ENCODE data around the gene KANSL2. TPM values are rescaled to one million over a fixed set of nuclear protein-coding genes. Genes with fewer than 3 reads are reported as not detected.

The KANSL2 gene
- total and polyA plus RNA-seq, 2 of the 13 experiments (the other 11 are each of a cell fraction or from before 2014, with no cell fraction given) = 24.1 to 41.3 TPM

DNA sequence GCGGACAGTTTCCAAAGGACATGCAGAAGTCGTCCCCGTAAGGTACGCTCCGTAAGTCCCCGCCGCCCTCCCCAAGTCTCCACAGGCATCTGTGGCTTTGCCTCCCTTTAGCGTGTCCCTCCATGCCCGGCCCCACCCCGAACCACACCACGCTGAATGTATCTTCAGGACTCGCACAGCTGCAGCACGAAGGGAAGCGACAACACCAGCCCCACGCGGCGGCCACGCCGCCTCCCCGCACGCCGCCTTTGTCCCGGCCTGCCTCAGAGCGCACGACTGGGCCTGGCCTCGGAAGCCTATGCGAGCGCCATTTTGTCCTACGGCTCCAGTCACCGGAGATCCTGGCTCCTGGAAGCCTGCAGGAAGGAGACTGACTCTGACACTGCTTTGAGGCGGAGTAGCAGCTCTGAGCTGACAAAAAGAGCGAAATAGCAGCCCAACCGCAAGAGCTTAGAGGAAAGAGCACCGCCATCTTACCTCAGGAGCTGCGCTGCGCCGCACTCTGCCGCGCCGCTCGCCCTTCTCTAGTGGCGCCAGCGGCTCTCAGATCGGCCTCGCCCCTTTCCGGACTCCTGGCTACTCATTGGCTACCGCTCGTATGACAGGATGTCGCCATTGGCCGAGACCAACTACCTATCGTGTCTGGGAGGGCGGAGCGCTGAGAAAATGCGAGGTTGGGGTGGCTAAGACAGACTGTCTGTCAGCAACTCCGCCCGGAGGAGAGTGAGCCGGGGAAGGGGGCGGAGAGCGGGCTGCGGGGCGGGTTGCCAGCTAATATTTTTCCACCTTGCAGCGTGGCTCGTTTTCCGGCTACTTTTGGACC, at the start of gene KANSL2 (continued):
- TF ChIP-seq SRY (CRISPR knock-in tag; IDR thresholded peaks at IDR 0.05) (0 out of 2 replicates have a peak, but pooled peaks have one; percentile 72), ZBTB7A (CRISPR knock-in tag; IDR thresholded peaks at IDR 0.05) (no peak), SRSF9 (IDR thresholded peaks at IDR 0.05; ENCODE audit: borderline replicate concordance, insufficient read depth, low read depth, low read length, poor library complexity, severe bottlenecking) (no peak), ZFX (CRISPR knock-in tag; IDR thresholded peaks at IDR 0.05; ENCODE audit: low read depth) (peak; percentile 99), ZNF292 (CRISPR knock-in tag; IDR thresholded peaks at IDR 0.05; ENCODE audit: borderline replicate concordance, low read depth) (no peak), ZBTB21 (CRISPR knock-in tag; IDR thresholded peaks at IDR 0.05) (0 out of 2 replicates have a peak, but pooled peaks have one; percentile 34), SAFB2 (CRISPR knock-in tag; IDR thresholded peaks at IDR 0.05; ENCODE audit: borderline replicate concordance, low read depth) (peak; percentile 36; the same call in 1 of the 2 replicates), SMAD3 (CRISPR knock-in tag; IDR thresholded peaks at IDR 0.05) (peak; percentile 87), MTF2 (CRISPR knock-in tag; IDR thresholded peaks at IDR 0.05; ENCODE audit: borderline replicate concordance) (peak; percentile 90; the same call in 1 of the 2 replicates), ZNF878 (CRISPR knock-in tag; IDR thresholded peaks at IDR 0.05) (no peak), XRCC5 (optimal IDR thresholded peaks at IDR 0.05; ENCODE audit: low read length) (no peak), TMF1 (CRISPR knock-in tag; IDR thresholded peaks at IDR 0.05; ENCODE audit: low read depth) (peak; percentile 94), ZMYM4 (CRISPR knock-in tag; IDR thresholded peaks at IDR 0.05) (peak; percentile 85), ZNF260 (CRISPR knock-in tag; IDR thresholded peaks at IDR 0.05; ENCODE audit: borderline replicate concordance, low read depth) (no peak), ZKSCAN1 (IDR thresholded peaks at IDR 0.05; ENCODE audit: low read length) (no peak), DR1 (CRISPR knock-in tag; IDR thresholded peaks at IDR 0.05) (peak; percentile 90)
- TF ChIP-seq, protein P1, sequence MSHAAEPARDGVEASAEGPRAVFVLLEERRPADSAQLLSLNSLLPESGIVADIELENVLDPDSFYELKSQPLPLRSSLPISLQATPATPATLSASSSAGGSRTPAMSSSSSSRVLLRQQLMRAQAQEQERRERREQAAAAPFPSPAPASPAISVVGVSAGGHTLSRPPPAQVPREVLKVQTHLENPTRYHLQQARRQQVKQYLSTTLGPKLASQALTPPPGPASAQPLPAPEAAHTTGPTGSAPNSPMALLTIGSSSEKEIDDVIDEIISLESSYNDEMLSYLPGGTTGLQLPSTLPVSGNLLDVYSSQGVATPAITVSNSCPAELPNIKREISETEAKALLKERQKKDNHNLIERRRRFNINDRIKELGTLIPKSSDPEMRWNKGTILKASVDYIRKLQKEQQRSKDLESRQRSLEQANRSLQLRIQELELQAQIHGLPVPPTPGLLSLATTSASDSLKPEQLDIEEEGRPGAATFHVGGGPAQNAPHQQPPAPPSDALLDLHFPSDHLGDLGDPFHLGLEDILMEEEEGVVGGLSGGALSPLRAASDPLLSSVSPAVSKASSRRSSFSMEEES (CRISPR knock-in tag; IDR thresholded peaks at IDR 0.05) = peak; percentile 42; the same call in 1 of the 2 replicates
- TF ChIP-seq, protein P2, sequence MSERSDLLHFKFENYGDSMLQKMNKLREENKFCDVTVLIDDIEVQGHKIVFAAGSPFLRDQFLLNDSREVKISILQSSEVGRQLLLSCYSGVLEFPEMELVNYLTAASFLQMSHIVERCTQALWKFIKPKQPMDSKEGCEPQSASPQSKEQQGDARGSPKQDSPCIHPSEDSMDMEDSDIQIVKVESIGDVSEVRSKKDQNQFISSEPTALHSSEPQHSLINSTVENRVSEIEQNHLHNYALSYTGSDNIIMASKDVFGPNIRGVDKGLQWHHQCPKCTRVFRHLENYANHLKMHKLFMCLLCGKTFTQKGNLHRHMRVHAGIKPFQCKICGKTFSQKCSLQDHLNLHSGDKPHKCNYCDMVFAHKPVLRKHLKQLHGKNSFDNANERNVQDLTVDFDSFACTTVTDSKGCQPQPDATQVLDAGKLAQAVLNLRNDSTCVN (CRISPR knock-in tag; IDR thresholded peaks at IDR 0.05; ENCODE audit: borderline replicate concordance) = 0 out of 2 replicates have a peak, but pooled peaks have one; percentile 21
- TF ChIP-seq, protein P3, sequence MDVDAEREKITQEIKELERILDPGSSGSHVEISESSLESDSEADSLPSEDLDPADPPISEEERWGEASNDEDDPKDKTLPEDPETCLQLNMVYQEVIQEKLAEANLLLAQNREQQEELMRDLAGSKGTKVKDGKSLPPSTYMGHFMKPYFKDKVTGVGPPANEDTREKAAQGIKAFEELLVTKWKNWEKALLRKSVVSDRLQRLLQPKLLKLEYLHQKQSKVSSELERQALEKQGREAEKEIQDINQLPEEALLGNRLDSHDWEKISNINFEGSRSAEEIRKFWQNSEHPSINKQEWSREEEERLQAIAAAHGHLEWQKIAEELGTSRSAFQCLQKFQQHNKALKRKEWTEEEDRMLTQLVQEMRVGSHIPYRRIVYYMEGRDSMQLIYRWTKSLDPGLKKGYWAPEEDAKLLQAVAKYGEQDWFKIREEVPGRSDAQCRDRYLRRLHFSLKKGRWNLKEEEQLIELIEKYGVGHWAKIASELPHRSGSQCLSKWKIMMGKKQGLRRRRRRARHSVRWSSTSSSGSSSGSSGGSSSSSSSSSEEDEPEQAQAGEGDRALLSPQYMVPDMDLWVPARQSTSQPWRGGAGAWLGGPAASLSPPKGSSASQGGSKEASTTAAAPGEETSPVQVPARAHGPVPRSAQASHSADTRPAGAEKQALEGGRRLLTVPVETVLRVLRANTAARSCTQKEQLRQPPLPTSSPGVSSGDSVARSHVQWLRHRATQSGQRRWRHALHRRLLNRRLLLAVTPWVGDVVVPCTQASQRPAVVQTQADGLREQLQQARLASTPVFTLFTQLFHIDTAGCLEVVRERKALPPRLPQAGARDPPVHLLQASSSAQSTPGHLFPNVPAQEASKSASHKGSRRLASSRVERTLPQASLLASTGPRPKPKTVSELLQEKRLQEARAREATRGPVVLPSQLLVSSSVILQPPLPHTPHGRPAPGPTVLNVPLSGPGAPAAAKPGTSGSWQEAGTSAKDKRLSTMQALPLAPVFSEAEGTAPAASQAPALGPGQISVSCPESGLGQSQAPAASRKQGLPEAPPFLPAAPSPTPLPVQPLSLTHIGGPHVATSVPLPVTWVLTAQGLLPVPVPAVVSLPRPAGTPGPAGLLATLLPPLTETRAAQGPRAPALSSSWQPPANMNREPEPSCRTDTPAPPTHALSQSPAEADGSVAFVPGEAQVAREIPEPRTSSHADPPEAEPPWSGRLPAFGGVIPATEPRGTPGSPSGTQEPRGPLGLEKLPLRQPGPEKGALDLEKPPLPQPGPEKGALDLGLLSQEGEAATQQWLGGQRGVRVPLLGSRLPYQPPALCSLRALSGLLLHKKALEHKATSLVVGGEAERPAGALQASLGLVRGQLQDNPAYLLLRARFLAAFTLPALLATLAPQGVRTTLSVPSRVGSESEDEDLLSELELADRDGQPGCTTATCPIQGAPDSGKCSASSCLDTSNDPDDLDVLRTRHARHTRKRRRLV (CRISPR knock-in tag; IDR thresholded peaks at IDR 0.05) = peak; percentile 88; the same call in 1 of the 2 replicates
- TF ChIP-seq, protein P4, sequence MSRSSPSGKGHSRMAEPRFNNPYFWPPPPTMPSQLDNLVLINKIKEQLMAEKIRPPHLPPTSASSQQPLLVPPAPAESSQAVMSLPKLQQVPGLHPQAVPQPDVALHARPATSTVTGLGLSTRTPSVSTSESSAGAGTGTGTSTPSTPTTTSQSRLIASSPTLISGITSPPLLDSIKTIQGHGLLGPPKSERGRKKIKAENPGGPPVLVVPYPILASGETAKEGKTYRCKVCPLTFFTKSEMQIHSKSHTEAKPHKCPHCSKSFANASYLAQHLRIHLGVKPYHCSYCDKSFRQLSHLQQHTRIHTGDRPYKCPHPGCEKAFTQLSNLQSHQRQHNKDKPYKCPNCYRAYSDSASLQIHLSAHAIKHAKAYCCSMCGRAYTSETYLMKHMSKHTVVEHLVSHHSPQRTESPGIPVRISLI (CRISPR knock-in tag; IDR thresholded peaks at IDR 0.05; ENCODE audit: borderline replicate concordance) = peak; percentile 38; the same call in 1 of the 2 replicates
